Cardiac muscle cell (in vitro differentiated cells and primary cell): ENCODE measurements around the gene PVRIG. TPM values are rescaled to one million over a fixed set of nuclear protein-coding genes. Genes with fewer than 3 reads are reported as not detected.
"Not testable (repeated sequence)": the region's sequence is repeated elsewhere in the genome, so short reads cannot be mapped to it uniquely, and the experiment has no call there.

ENCODE experiments used
- DNase-seq, 2 donors: peaks; one replicate each; pipeline versions ENCODE4 v3.0.0 to v3.0.0-alpha.2; 2010 to 2017; ENCODE audit warnings: low read depth in 1 of 2, low spot score in 1 of 2
- H3K27ac ChIP-seq: fragments of 200-600 bp; sonication (generic); 2 replicates; pipeline ENCODE4 v1.5.1; 2016
- H3K27me3 ChIP-seq: fragments of 200-600 bp; sonication (generic); 2 replicates; pipeline ENCODE4 v1.6.0; 2016; ENCODE audit warnings: control low read depth
- H3K36me3 ChIP-seq: fragments of 200-600 bp; sonication (generic); 2 replicates; pipeline ENCODE4 v1.5.1; 2016; ENCODE audit warnings: control low read depth
- H3K4me1 ChIP-seq: fragments of 200-600 bp; sonication (generic); 2 replicates; pipeline ENCODE4 v1.8.1; 2017; ENCODE audit warnings: low read depth, mild to moderate bottlenecking, mixed run types
- H3K4me3 ChIP-seq: fragments of 200-600 bp; sonication (generic); 2 replicates; pipeline ENCODE4 v1.5.1; 2016; ENCODE audit warnings: mild to moderate bottlenecking
- H3K9me3 ChIP-seq: fragments of 200-600 bp; sonication (generic); 2 replicates; pipeline ENCODE4 v1.5.1; 2017; ENCODE audit warnings: low read depth, mild to moderate bottlenecking, control low read depth
- CTCF ChIP-seq: IDR thresholded peaks from 2 replicates; pipeline ENCODE4 v1.5.1; 2012; ENCODE audit warnings: low read depth, mild to moderate bottlenecking, low read length
- polyA plus RNA-seq: library from polyadenylated mRNA; unstranded; fragments of >200 nt; fragmentation: Nextera tagmentation; extraction: Ambion mirVana; gene quantifications from 2 replicates; pipeline ENCODE4 v1.2.1, GENCODE V29; 2016
- total RNA-seq: library from RNA; depleted of rRNA; stranded (reverse); fragments of >200 nt; gene quantifications from 2 replicates; pipeline ENCODE4 v1.2.3, GENCODE V29; 2016

The PVRIG gene
- total and polyA plus RNA-seq, 2 experiments from 2014 or later: 0.15 to 2.3 TPM

- Histone ChIP-seq H3K36me3 (no peaks in the 10 kb centered on the region), H3K4me1 (peaks cover 4% of the 10 kb centered on the region), H3K9me3 (no peaks in the 10 kb centered on the region), H3K4me3 (no peak overlapping the region), H3K27me3 (no peaks in the 10 kb centered on the region), H3K27ac (no peak overlapping the region)
- TF ChIP-seq CTCF: no peak
- peak in 1 of 2 donors; percentile 28 for DNase-seq
Measured at GRCh38 chr7:100215895-100216294, 3.9 kb upstream of the PVRIG start.

GRCh38 chr7:100217934-100218333, 1.8 kb upstream of the PVRIG start:
- H3K36me3 ChIP-seq, H3K4me1 ChIP-seq, H3K4me3 ChIP-seq, H3K27ac ChIP-seq, H3K27me3 ChIP-seq, H3K9me3 ChIP-seq: not testable (repeated sequence)
- peak in 1 of 2 donors; percentile 19 for DNase-seq
- TF ChIP-seq CTCF: peak; percentile 36

GRCh38 chr7:100219271-100219737, 445 bp upstream of the PVRIG start:
- Histone ChIP-seq H3K4me1 (peaks cover 4% of the 10 kb centered on the region), H3K4me3 (no peak overlapping the region), H3K36me3 (peaks cover 2% of the 10 kb centered on the region), H3K9me3 (no peaks in the 10 kb centered on the region), H3K27ac (no peak overlapping the region), H3K27me3 (no peaks in the 10 kb centered on the region)
- TF ChIP-seq CTCF: no peak
- DNase-seq: no peak

GRCh38 chr7:100220586-100221230, 959 bp downstream of the PVRIG start:
- no peaks in the 10 kb centered on the region for H3K27me3 ChIP-seq
- H3K4me3 ChIP-seq: no peak overlapping the region
- DNase-seq: no peak
- H3K36me3 ChIP-seq: peaks cover 2% of the 10 kb centered on the region
- no peaks in the 10 kb centered on the region for H3K4me1 ChIP-seq
- H3K9me3 ChIP-seq: no peaks in the 10 kb centered on the region
- TF ChIP-seq CTCF: no peak
- no peak overlapping the region for H3K27ac ChIP-seq

- no peak for TF ChIP-seq CTCF
- Histone ChIP-seq H3K4me1 (peaks cover 4% of the 10 kb centered on the region), H3K4me3 (no peak overlapping the region), H3K9me3 (no peaks in the 10 kb centered on the region), H3K27ac (no peak overlapping the region), H3K27me3 (no peaks in the 10 kb centered on the region), H3K36me3 (peaks cover 2% of the 10 kb centered on the region)
- no peak for DNase-seq
Measured at GRCh38 chr7:100221231-100221718, 1.5 kb downstream of the PVRIG start.
